ENCODE data around the gene FLYWCH2. TPM values are rescaled to one million over a fixed set of nuclear protein-coding genes. Genes with fewer than 3 reads are reported as not detected.

The FLYWCH2 gene
- total and polyA plus RNA-seq, 2 donors from 2014 or later, result 31.3 to 52.5 TPM

GRCh38 chr16:2919511-2920255 is 36.7 kb downstream of the FLYWCH2 start:
- DNase-seq, result peak in 4 of 5 donors; percentile 75 to 89 (median 80)
- Histone ChIP-seq H3K9ac (ENCODE audit: low read length in 3 of 3) (no peak overlapping the region), H3K4me1 (ENCODE audit: control insufficient read depth in 2 of 3, insufficient read depth in 2 of 3, low read depth in 1 of 3, low read length in 3 of 3) (peaks cover 0 to 2% (median 0%) of the 10 kb centered on the region in 3 donors), H3K27me3 (ENCODE audit: control insufficient read depth, insufficient read depth, low read length) (no peaks in the 10 kb centered on the region), H3K27ac (ENCODE audit: low read depth in 2 of 2, low read length in 2 of 2) (no peak overlapping the region), H3K9me3 (ENCODE audit: control insufficient read depth in 2 of 3, insufficient read depth in 1 of 3, low read length in 3 of 3) (no peaks in the 10 kb centered on the region), H3K36me3 (ENCODE audit: control insufficient read depth in 2 of 3, insufficient read depth in 3 of 3, low read length in 3 of 3) (peaks cover 0 to 19% (median 4%) of the 10 kb centered on the region in 3 donors), H3K4me3 (ENCODE audit: low read length in 3 of 3) (no peak overlapping the region)
- peak; percentile 61 for FAIRE-seq
- intact Hi-C loops (cut with DNase I), result no loop called here
- TF ChIP-seq CTCF (IDR thresholded peaks at IDR 0.05; ENCODE audit: borderline replicate concordance, extremely low read depth, insufficient read depth), result peak; percentile 89

- FAIRE-seq, result no peak
Observed at GRCh38 chr16:2923481-2923880, 40.5 kb downstream of the FLYWCH2 start.

GRCh38 chr16:2924901-2925755 is 42.1 kb downstream of the FLYWCH2 start:
- H3K36me3 ChIP-seq (ENCODE audit: control insufficient read depth in 2 of 3, insufficient read depth in 3 of 3, low read length in 3 of 3), result peaks cover 0 to 10% (median 9%) of the 10 kb centered on the region in 3 donors
- peaks cover 0 to 2% (median 0%) of the 10 kb centered on the region in 3 donors for H3K4me1 ChIP-seq (ENCODE audit: control insufficient read depth in 2 of 3, insufficient read depth in 2 of 3, low read depth in 1 of 3, low read length in 3 of 3)
- FAIRE-seq (no peak), DNase-seq (peak in 3 of 5 donors; percentile 22 to 46 (median 39))
- TF ChIP-seq CTCF (IDR thresholded peaks at IDR 0.05; ENCODE audit: borderline replicate concordance, extremely low read depth, insufficient read depth), result no peak
- H3K4me3 ChIP-seq (ENCODE audit: low read length in 3 of 3), result no peak overlapping the region
- no peaks in the 10 kb centered on the region for H3K9me3 ChIP-seq (ENCODE audit: control insufficient read depth in 2 of 3, insufficient read depth in 1 of 3, low read length in 3 of 3)
- H3K27me3 ChIP-seq (ENCODE audit: control insufficient read depth, insufficient read depth, low read length), result no peaks in the 10 kb centered on the region
- intact Hi-C loops (cut with DNase I), result no loop called here
- H3K27ac ChIP-seq (ENCODE audit: low read depth in 2 of 2, low read length in 2 of 2), result no peak overlapping the region
- H3K9ac ChIP-seq (ENCODE audit: low read length in 3 of 3), result no peak overlapping the region

More at GRCh38 chr16:2923481-2923880, 40.5 kb downstream of the FLYWCH2 start:
- no peak for DNase-seq
- H3K36me3 ChIP-seq (ENCODE audit: control insufficient read depth in 2 of 3, insufficient read depth in 3 of 3, low read length in 3 of 3), result peaks cover 0 to 10% (median 6%) of the 10 kb centered on the region in 3 donors
- no peaks in the 10 kb centered on the region for H3K9me3 ChIP-seq (ENCODE audit: control insufficient read depth in 2 of 3, insufficient read depth in 1 of 3, low read length in 3 of 3)
- peaks cover 0 to 4% (median 0%) of the 10 kb centered on the region in 3 donors for H3K4me1 ChIP-seq (ENCODE audit: control insufficient read depth in 2 of 3, insufficient read depth in 2 of 3, low read depth in 1 of 3, low read length in 3 of 3)
- no peak overlapping the region for H3K4me3 ChIP-seq (ENCODE audit: low read length in 3 of 3)
- no peak overlapping the region for H3K9ac ChIP-seq (ENCODE audit: low read length in 3 of 3)
- no peak overlapping the region for H3K27ac ChIP-seq (ENCODE audit: low read depth in 2 of 2, low read length in 2 of 2)
- TF ChIP-seq CTCF (IDR thresholded peaks at IDR 0.05; ENCODE audit: borderline replicate concordance, extremely low read depth, insufficient read depth), result no peak
- H3K27me3 ChIP-seq (ENCODE audit: control insufficient read depth, insufficient read depth, low read length), result no peaks in the 10 kb centered on the region
- intact Hi-C loops (cut with DNase I), result no loop called here
